Measurements from ENCODE around the gene NGEF. TPM values are rescaled to one million over a fixed set of nuclear protein-coding genes. Genes with fewer than 3 reads are reported as not detected.

The NGEF gene
- total RNA-seq, 6 experiments from 2014 or later, result 16.4 to 20.9 (median 20.2) TPM

- Histone ChIP-seq H3K36me3 (no peaks in the 10 kb centered on the region), H3K27ac (no peak within 1 kb of the TSS), H3K9me3 (no peaks in the 10 kb centered on the region), H3K4me1 (no peaks in the 10 kb centered on the region), H3K27me3 (no peaks in the 10 kb centered on the region), H3K4me3 (no peak within 1 kb of the TSS)
- ATAC-seq (no peak), DNase-seq (no peak)
- intact Hi-C loops (cut with DNase I), result no loop called here
- WGBS (ENCODE audit: insufficient coverage, low coverage, low lambda C conversion rate, missing lambda C conversion rate), result 70% methylated on average over 4 of the region's 13 CpGs
- TF ChIP-seq POLR2A (IDR thresholded peaks at IDR 0.05) (no peak), CTCF (IDR thresholded peaks at IDR 0.05) (no peak)
Observed at GRCh38 chr2:233032551-233033320, 19.7 kb upstream of the NGEF start, which contains the start of gene NEU2. TSS of gene NEU2 (plus strand) at chr2:233032672. CDS start at chr2:233032672, 0 bp downstream.

GRCh38 chr2:233031556-233032500 lies 18.8 kb upstream of the NGEF start:
- Histone ChIP-seq H3K4me1 (no peaks in the 10 kb centered on the region), H3K9me3 (no peaks in the 10 kb centered on the region), H3K36me3 (no peaks in the 10 kb centered on the region), H3K4me3 (no peak overlapping the region), H3K27ac (no peak overlapping the region), H3K27me3 (no peaks in the 10 kb centered on the region)
- intact Hi-C loops (cut with DNase I), result no loop called here
- DNase-seq (no peak), ATAC-seq (no peak)
- 82% methylated on average over 24 of the region's 27 CpGs for WGBS (ENCODE audit: insufficient coverage, low coverage, low lambda C conversion rate, missing lambda C conversion rate)
- TF ChIP-seq POLR2A (IDR thresholded peaks at IDR 0.05) (no peak), CTCF (IDR thresholded peaks at IDR 0.05) (no peak)

GRCh38 chr2:233029321-233029720 lies 16.3 kb upstream of the NGEF start:
- Histone ChIP-seq H3K4me1 (no peaks in the 10 kb centered on the region), H3K9me3 (no peaks in the 10 kb centered on the region), H3K4me3 (no peak overlapping the region), H3K27me3 (no peaks in the 10 kb centered on the region), H3K27ac (no peak overlapping the region), H3K36me3 (no peaks in the 10 kb centered on the region)
- intact Hi-C loops (cut with DNase I), result no loop called here
- DNase-seq, result no peak
- no peak for TF ChIP-seq POLR2A (IDR thresholded peaks at IDR 0.05)
- TF ChIP-seq CTCF (IDR thresholded peaks at IDR 0.05), result no peak
- ATAC-seq, result no peak
- WGBS (ENCODE audit: insufficient coverage, low coverage, low lambda C conversion rate, missing lambda C conversion rate), result 91% methylated on average over 8 of the region's 9 CpGs

GRCh38 chr2:233026198-233026813 lies 13.2 kb upstream of the NGEF start:
- no peaks in the 10 kb centered on the region for H3K9me3 ChIP-seq
- ATAC-seq (no peak), DNase-seq (no peak)
- 81% methylated on average over 4 of the region's 4 CpGs for WGBS (ENCODE audit: insufficient coverage, low coverage, low lambda C conversion rate, missing lambda C conversion rate)
- no peaks in the 10 kb centered on the region for H3K36me3 ChIP-seq
- TF ChIP-seq POLR2A (IDR thresholded peaks at IDR 0.05), result no peak
- TF ChIP-seq CTCF (IDR thresholded peaks at IDR 0.05), result no peak
- no peak overlapping the region for H3K4me3 ChIP-seq
- no peaks in the 10 kb centered on the region for H3K4me1 ChIP-seq
- no peak overlapping the region for H3K27ac ChIP-seq
- no peaks in the 10 kb centered on the region for H3K27me3 ChIP-seq
- intact Hi-C loops (cut with DNase I), result no loop called here
